GM23338 (cell line): Measurements from ENCODE around the gene CNTNAP5. TPM values are rescaled to one million over a fixed set of nuclear protein-coding genes. Genes with fewer than 3 reads are reported as not detected.
A peak's percentile ranks its signal among the peaks of the same experiment; 100 is the strongest.

Source experiments
- ATAC-seq: fragments of 200-7000 bp; cut with Tn5 transposase; 3 replicates; pipeline ENCODE4 v1.9.1; 2020
- DNase-seq: peaks from one replicate; pipeline ENCODE4 v3.0.0-alpha.2; 2015; ENCODE audit warnings: low spot score
- H2AFZ ChIP-seq: fragments of 200-600 bp; sonication (generic); 2 replicates; pipeline ENCODE4 v1.8.0; 2016; ENCODE audit warnings: antibody characterized with exemption, mild to moderate bottlenecking, moderate library complexity
- H3F3A ChIP-seq: fragments of 200-600 bp; sonication (generic); replicated peaks from 2 replicates; pipeline ENCODE4 v1.8.0; 2017; ENCODE audit warnings: antibody characterized with exemption, mixed run types, low read depth
- H3K27ac ChIP-seq: fragments of 200-600 bp; sonication (generic); 2 replicates; pipeline ENCODE4 v1.6.1; 2016; ENCODE audit warnings: low read depth
- H3K27me3 ChIP-seq: fragments of 200-600 bp; sonication (generic); 2 replicates; pipeline ENCODE4 v1.8.0; 2016; ENCODE audit warnings: mild to moderate bottlenecking, mixed run types, moderate library complexity; ENCODE audit not compliant: insufficient read depth
- H3K36me3 ChIP-seq: fragments of 200-600 bp; sonication (generic); 2 replicates; pipeline ENCODE4 v1.8.0; 2016; ENCODE audit warnings: mild to moderate bottlenecking; ENCODE audit not compliant: insufficient read depth
- H3K4me1 ChIP-seq: fragments of 200-600 bp; sonication (generic); 2 replicates; pipeline ENCODE4 v1.8.0; 2016; ENCODE audit warnings: mild to moderate bottlenecking, moderate library complexity; ENCODE audit not compliant: insufficient read depth
- H3K4me2 ChIP-seq: fragments of 200-600 bp; sonication (generic); 2 replicates; pipeline ENCODE4 v1.7.1; 2017; ENCODE audit warnings: mixed run types
- H3K4me3 ChIP-seq: fragments of 200-600 bp; sonication (generic); 2 replicates; pipeline ENCODE4 v1.6.1; 2016; ENCODE audit warnings: mixed run types
- H3K79me2 ChIP-seq: fragments of 200-600 bp; sonication (generic); replicated peaks from 2 replicates; pipeline ENCODE4 v1.8.0; 2017; ENCODE audit warnings: mild to moderate bottlenecking; ENCODE audit not compliant: insufficient read depth
- H3K9me2 ChIP-seq: fragments of 200-600 bp; sonication (generic); 2 replicates; pipeline ENCODE4 v1.8.0; 2017; ENCODE audit not compliant: insufficient read depth
- H4K20me1 ChIP-seq: fragments of 200-600 bp; sonication (generic); replicated peaks from 2 replicates; pipeline ENCODE4 v1.8.0; 2017; ENCODE audit warnings: mild to moderate bottlenecking; ENCODE audit not compliant: insufficient read depth
- H3K27ac Mint-ChIP-seq: 2 replicates; pipeline ENCODE4 v1.8.0; 2020; ENCODE audit warnings: inconsistent platforms, mild to moderate bottlenecking, moderate library complexity, mixed read lengths
- H3K27me3 Mint-ChIP-seq: 3 replicates; pipeline ENCODE4 v1.8.0; 2022; ENCODE audit warnings: low read depth, mild to moderate bottlenecking, moderate library complexity, mixed read lengths, inconsistent platforms; ENCODE audit not compliant: insufficient read depth, poor library complexity
- H3K36me3 Mint-ChIP-seq: 3 replicates; pipeline ENCODE4 v1.8.0; 2021; ENCODE audit warnings: low read depth, mild to moderate bottlenecking, inconsistent platforms, moderate library complexity, mixed read lengths
- H3K4me1 Mint-ChIP-seq: 3 replicates; pipeline ENCODE4 v1.8.0; 2020; ENCODE audit warnings: mild to moderate bottlenecking, inconsistent platforms, mixed read lengths
- H3K4me3 Mint-ChIP-seq: 3 replicates; pipeline ENCODE4 v1.8.0; 2021; ENCODE audit warnings: moderate library complexity, mild to moderate bottlenecking, inconsistent platforms, mixed read lengths
- H3K9me3 Mint-ChIP-seq: 3 replicates; pipeline ENCODE4 v1.8.0; 2020; ENCODE audit warnings: moderate library complexity, mild to moderate bottlenecking, inconsistent platforms, mixed read lengths
- CREB1 ChIP-seq: fragments of 250-450 bp; sonication (Bioruptor Pico); IDR thresholded peaks from 2 replicates; pipeline ENCODE4 v1.5.0; 2020; ENCODE audit warnings: low read depth, mild to moderate bottlenecking, moderate library complexity
- CTCF ChIP-seq, 2 experiments: fragments of 200-600 bp in 1 of 2; sonication (generic) in 1 of 2; conservative IDR thresholded peaks; 2 replicates each; pipeline versions ENCODE4 v1.5.1 to v1.6.1; 2016 to 2017; ENCODE audit warnings: antibody characterized with exemption in 2 of 2, low read depth in 2 of 2, mild to moderate bottlenecking in 2 of 2, moderate library complexity in 1 of 2
- EZH2phosphoT487 ChIP-seq: fragments of 200-600 bp; sonication (generic); IDR thresholded peaks from one replicate; pipeline ENCODE4 v1.8.1; 2018; ENCODE audit warnings: antibody characterized with exemption; ENCODE audit not compliant: unreplicated experiment
- POLR2AphosphoS5 ChIP-seq: IDR thresholded peaks from 2 replicates; pipeline ENCODE4 v1.6.1; 2016; ENCODE audit warnings: antibody characterized with exemption, low read depth
- REST ChIP-seq: IDR thresholded peaks from one replicate; pipeline ENCODE4 v1.6.1; 2018; ENCODE audit warnings: antibody characterized with exemption; ENCODE audit not compliant: unreplicated experiment
- STAT1 ChIP-seq: IDR thresholded peaks from one replicate; pipeline ENCODE4 v1.6.1; 2016; ENCODE audit warnings: antibody characterized with exemption; ENCODE audit not compliant: unreplicated experiment
- polyA plus RNA-seq: library from polyadenylated mRNA; unstranded; fragments of >200 nt; fragmentation: Nextera tagmentation; extraction: Ambion mirVana; gene quantifications from 2 replicates; pipeline ENCODE4 v1.2.1, GENCODE V29; 2016
- total RNA-seq: library from RNA; depleted of rRNA; stranded (reverse); fragments of >200 nt; shearing (Covaris generic); gene quantifications from 2 replicates; pipeline ENCODE4 v1.2.3, GENCODE V29; 2014

Gene CNTNAP5
- total and polyA plus RNA-seq, 2 experiments from 2014 or later, result 0.49 to 0.50 TPM

GRCh38 chr2:124018890-124019289 is 6.2 kb upstream of the CNTNAP5 start:
- Mint-ChIP-seq H3K27me3 (peaks cover 5% of the 10 kb centered on the region), H3K36me3 (no peaks in the 10 kb centered on the region), H3K27ac (no peak overlapping the region), H3K4me1 (peaks cover 3% of the 10 kb centered on the region), H3K9me3 (no peaks in the 10 kb centered on the region), H3K4me3 (no peak overlapping the region)
- Histone ChIP-seq H3K36me3 (no peaks in the 10 kb centered on the region), H3K9me2 (no peaks in the 10 kb centered on the region), H3K27ac (no peak overlapping the region), H3K4me2 (no peak overlapping the region), H2AFZ (no peak overlapping the region), H3K27me3 (peaks cover 16% of the 10 kb centered on the region), H3K4me1 (peaks cover 6% of the 10 kb centered on the region; the same call in 1 of the 2 replicates), H3K4me3 (no peak overlapping the region), H3K79me2 (no peaks in the 10 kb centered on the region), H3F3A (no peaks in the 10 kb centered on the region), H4K20me1 (no peaks in the 10 kb centered on the region)
- DNase-seq, result peak; percentile 14
- ATAC-seq, result no peak
- TF ChIP-seq CREB1 (CRISPR knock-in tag), result no peak
- TF ChIP-seq CTCF (conservative IDR thresholded peaks at IDR 0.05; ENCODE audit: low read depth in 2 of 2), result peak; percentile 28 to 37; a peak in 3 of 4 replicates

GRCh38 chr2:124024561-124025170 is 421 bp upstream of the CNTNAP5 start:
- H3K4me1 ChIP-seq, result peaks cover 4% of the 10 kb centered on the region; the same call in 1 of the 2 replicates
- H3K36me3 ChIP-seq, result no peaks in the 10 kb centered on the region
- H3K4me2 ChIP-seq, result peak overlapping the region; percentile 91
- no peaks in the 10 kb centered on the region for H4K20me1 ChIP-seq
- H3K9me3 Mint-ChIP-seq, result no peaks in the 10 kb centered on the region
- H3K27ac ChIP-seq, result no peak overlapping the region
- no peak overlapping the region for H3K27ac Mint-ChIP-seq
- H3K4me1 Mint-ChIP-seq, result peaks cover 10% of the 10 kb centered on the region
- H3F3A ChIP-seq, result no peaks in the 10 kb centered on the region
- TF ChIP-seq EZH2phosphoT487, result no peak
- TF ChIP-seq CTCF (conservative IDR thresholded peaks at IDR 0.05; ENCODE audit: low read depth in 2 of 2), result no peak; a peak in 1 of 4 replicates
- DNase-seq (peak; percentile 77), ATAC-seq (peak; percentile 71)
- H3K27me3 ChIP-seq, result peaks cover 42% of the 10 kb centered on the region
- H2AFZ ChIP-seq, result peak overlapping the region; percentile 95
- peaks cover 36% of the 10 kb centered on the region for H3K27me3 Mint-ChIP-seq
- no peaks in the 10 kb centered on the region for H3K36me3 Mint-ChIP-seq
- peak overlapping the region; percentile 74 for H3K4me3 ChIP-seq
- no peaks in the 10 kb centered on the region for H3K79me2 ChIP-seq
- H3K9me2 ChIP-seq, result no peaks in the 10 kb centered on the region
- peak overlapping the region; percentile 83 for H3K4me3 Mint-ChIP-seq

GRCh38 chr2:124025891-124026434 is 876 bp downstream of the CNTNAP5 start:
- Histone ChIP-seq H3K27ac (no peak overlapping the region), H3K4me1 (peaks cover 4% of the 10 kb centered on the region; the same call in 1 of the 2 replicates), H3K4me2 (peak overlapping the region; percentile 91), H2AFZ (peak overlapping the region; percentile 66), H3K4me3 (peak overlapping the region; percentile 74), H3K27me3 (peaks cover 42% of the 10 kb centered on the region), H3K79me2 (no peaks in the 10 kb centered on the region), H3K9me2 (no peaks in the 10 kb centered on the region), H3F3A (no peaks in the 10 kb centered on the region), H3K36me3 (no peaks in the 10 kb centered on the region), H4K20me1 (no peaks in the 10 kb centered on the region)
- TF ChIP-seq STAT1 (no peak), REST (no peak), POLR2AphosphoS5 (no peak)
- Mint-ChIP-seq H3K9me3 (no peaks in the 10 kb centered on the region), H3K36me3 (no peaks in the 10 kb centered on the region), H3K27ac (no peak overlapping the region), H3K4me3 (peak overlapping the region; percentile 83), H3K27me3 (peaks cover 36% of the 10 kb centered on the region), H3K4me1 (peaks cover 10% of the 10 kb centered on the region)
- DNase-seq (peak; percentile 21), ATAC-seq (no peak)
